ENCODE data around the gene TBC1D2.

TBC1D2 gene

GRCh38 chr9:98280574-98280973 is 25.1 kb upstream of the TBC1D2 start:
- no peaks in the 10 kb centered on the region for H3K79me2 ChIP-seq (ENCODE audit: control insufficient read depth, insufficient read depth, low read length)
- no CpG with 5 or more reads among the region's 6 CpGs for WGBS (ENCODE audit: extremely low coverage, insufficient coverage, low lambda C conversion rate)
- H3K9ac ChIP-seq (ENCODE audit: low read length) = no peak overlapping the region
- peak overlapping the region; percentile 74 for H3K4ac ChIP-seq (ENCODE audit: low read depth, low read length)
- H3K4me1 ChIP-seq (ENCODE audit: control insufficient read depth, low read depth, low read length) = peaks cover 2% of the 10 kb centered on the region
- peak; percentile 93 for DNase-seq
- H2BK120ac ChIP-seq (ENCODE audit: low read depth, low read length) = no peak overlapping the region
- H4K8ac ChIP-seq (ENCODE audit: low read depth, low read length) = no peak overlapping the region
- no peak overlapping the region for H3K4me2 ChIP-seq (ENCODE audit: low read length)
- no peak overlapping the region for H4K5ac ChIP-seq (ENCODE audit: low read length)
- no peaks in the 10 kb centered on the region for H3K79me1 ChIP-seq (ENCODE audit: low read length)
- no peak overlapping the region for H2BK15ac ChIP-seq (replicated peaks; ENCODE audit: low read depth)
- H3K36me3 ChIP-seq (ENCODE audit: control insufficient read depth, insufficient read depth, low read length) = no peaks in the 10 kb centered on the region
- no peak overlapping the region for H3K27ac ChIP-seq (ENCODE audit: low read depth, low read length)
- no peak overlapping the region for H2BK5ac ChIP-seq (ENCODE audit: low read length)
- no peak overlapping the region for H3K4me3 ChIP-seq (ENCODE audit: low read length)
- no peak overlapping the region for H3K23ac ChIP-seq (ENCODE audit: low read length)
- no peak overlapping the region for H3K56ac ChIP-seq (ENCODE audit: low read length)
- peak overlapping the region; percentile 85 for H3K18ac ChIP-seq (ENCODE audit: low read length)
- no peak overlapping the region for H2AK5ac ChIP-seq (ENCODE audit: low read length)
- H3K27me3 ChIP-seq (ENCODE audit: insufficient read depth, low read length, poor library complexity) = no peaks in the 10 kb centered on the region

DNA sequence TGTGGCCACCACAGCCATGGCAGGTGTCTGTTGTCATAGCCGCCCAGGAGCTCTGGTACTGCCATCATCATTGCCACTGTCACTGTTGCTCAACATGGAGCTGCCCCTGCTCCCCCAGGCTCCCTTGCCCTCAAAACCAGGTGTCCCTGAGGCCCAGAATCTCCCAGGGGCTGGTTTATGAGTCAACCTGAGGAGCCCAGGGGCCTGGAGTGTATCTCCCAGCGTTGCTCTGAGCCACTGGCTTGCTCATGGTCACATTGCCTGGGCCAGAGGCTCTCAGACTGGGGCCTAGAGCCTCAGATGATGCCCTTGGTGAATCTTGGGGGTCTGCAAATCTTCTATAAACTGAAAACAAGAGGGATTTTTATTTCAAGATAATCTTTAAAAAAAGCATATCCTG is 24.7 kb upstream of the TBC1D2 start:
- Histone ChIP-seq H2BK120ac (ENCODE audit: low read depth, low read length) (peak overlapping the region; percentile 76), H3K4me3 (ENCODE audit: low read length) (no peak overlapping the region), H3K4me2 (ENCODE audit: low read length) (no peak overlapping the region), H3K79me2 (ENCODE audit: control insufficient read depth, insufficient read depth, low read length) (no peaks in the 10 kb centered on the region), H3K9ac (ENCODE audit: low read length) (no peak overlapping the region), H3K27me3 (ENCODE audit: insufficient read depth, low read length, poor library complexity) (no peaks in the 10 kb centered on the region), H3K27ac (ENCODE audit: low read depth, low read length) (peak overlapping the region; percentile 19), H3K56ac (ENCODE audit: low read length) (peak overlapping the region; percentile 77), H3K4ac (ENCODE audit: low read depth, low read length) (peak overlapping the region; percentile 74), H2BK15ac (replicated peaks; ENCODE audit: low read depth) (no peak overlapping the region), H2AK5ac (ENCODE audit: low read length) (peak overlapping the region; percentile 92), H3K23ac (ENCODE audit: low read length) (no peak overlapping the region), H2BK5ac (ENCODE audit: low read length) (peak overlapping the region; percentile 73), H3K4me1 (ENCODE audit: control insufficient read depth, low read depth, low read length) (peaks cover 2% of the 10 kb centered on the region), H3K79me1 (ENCODE audit: low read length) (no peaks in the 10 kb centered on the region), H3K18ac (ENCODE audit: low read length) (peak overlapping the region; percentile 85), H3K36me3 (ENCODE audit: control insufficient read depth, insufficient read depth, low read length) (no peaks in the 10 kb centered on the region), H4K5ac (ENCODE audit: low read length) (no peak overlapping the region), H4K8ac (ENCODE audit: low read depth, low read length) (no peak overlapping the region)
- no peak for DNase-seq
- no CpG with 5 or more reads among the region's 2 CpGs for WGBS (ENCODE audit: extremely low coverage, insufficient coverage, low lambda C conversion rate)

DNA sequence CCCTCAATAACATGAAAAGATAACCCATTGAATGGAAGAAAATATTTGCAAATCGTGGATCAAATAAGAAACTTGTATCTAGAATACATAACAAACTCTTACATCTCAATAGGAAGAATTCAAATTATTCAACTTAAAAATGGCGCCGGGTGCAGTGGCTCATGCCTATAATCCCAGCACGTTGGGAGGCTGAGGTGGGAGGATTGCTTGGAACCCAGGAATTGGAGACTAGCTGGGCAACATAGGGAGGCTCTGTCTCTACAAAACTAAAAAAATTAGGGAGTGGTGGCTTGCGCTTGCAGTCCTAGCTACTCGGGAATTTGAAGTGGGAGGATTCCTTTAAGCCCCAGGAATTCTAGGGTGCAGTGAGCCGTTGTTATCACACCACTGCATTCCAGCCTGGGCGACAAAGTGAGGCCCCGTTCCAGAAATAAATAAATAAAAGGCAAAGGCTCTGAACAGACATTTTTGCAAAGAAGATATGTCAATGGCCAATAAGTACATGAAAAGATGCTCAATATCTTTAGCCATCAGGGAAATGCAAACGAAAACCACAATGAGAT is 21.5 kb upstream of the TBC1D2 start:
- no peak overlapping the region for H2AK5ac ChIP-seq (ENCODE audit: low read length)
- no peak overlapping the region for H3K23ac ChIP-seq (ENCODE audit: low read length)
- no peak overlapping the region for H3K4me3 ChIP-seq (ENCODE audit: low read length)
- peaks cover 16% of the 10 kb centered on the region for H3K4me1 ChIP-seq (ENCODE audit: control insufficient read depth, low read depth, low read length)
- H3K9ac ChIP-seq (ENCODE audit: low read length) = no peak overlapping the region
- no peak overlapping the region for H4K5ac ChIP-seq (ENCODE audit: low read length)
- H3K56ac ChIP-seq (ENCODE audit: low read length) = no peak overlapping the region
- H3K27ac ChIP-seq (ENCODE audit: low read depth, low read length) = no peak overlapping the region
- H2BK15ac ChIP-seq (replicated peaks; ENCODE audit: low read depth) = no peak overlapping the region
- H3K36me3 ChIP-seq (ENCODE audit: control insufficient read depth, insufficient read depth, low read length) = no peaks in the 10 kb centered on the region
- H3K4me2 ChIP-seq (ENCODE audit: low read length) = no peak overlapping the region
- DNase-seq = no peak
- H3K18ac ChIP-seq (ENCODE audit: low read length) = peak overlapping the region; percentile 52
- H2BK5ac ChIP-seq (ENCODE audit: low read length) = no peak overlapping the region
- H3K4ac ChIP-seq (ENCODE audit: low read depth, low read length) = no peak overlapping the region
- WGBS (ENCODE audit: extremely low coverage, insufficient coverage, low lambda C conversion rate) = no CpG with 5 or more reads among the region's 10 CpGs
- no peaks in the 10 kb centered on the region for H3K79me2 ChIP-seq (ENCODE audit: control insufficient read depth, insufficient read depth, low read length)
- no peak overlapping the region for H4K8ac ChIP-seq (ENCODE audit: low read depth, low read length)
- peak overlapping the region; percentile 47 for H2BK120ac ChIP-seq (ENCODE audit: low read depth, low read length)
- H3K27me3 ChIP-seq (ENCODE audit: insufficient read depth, low read length, poor library complexity) = no peaks in the 10 kb centered on the region
- no peaks in the 10 kb centered on the region for H3K79me1 ChIP-seq (ENCODE audit: low read length)

DNA sequence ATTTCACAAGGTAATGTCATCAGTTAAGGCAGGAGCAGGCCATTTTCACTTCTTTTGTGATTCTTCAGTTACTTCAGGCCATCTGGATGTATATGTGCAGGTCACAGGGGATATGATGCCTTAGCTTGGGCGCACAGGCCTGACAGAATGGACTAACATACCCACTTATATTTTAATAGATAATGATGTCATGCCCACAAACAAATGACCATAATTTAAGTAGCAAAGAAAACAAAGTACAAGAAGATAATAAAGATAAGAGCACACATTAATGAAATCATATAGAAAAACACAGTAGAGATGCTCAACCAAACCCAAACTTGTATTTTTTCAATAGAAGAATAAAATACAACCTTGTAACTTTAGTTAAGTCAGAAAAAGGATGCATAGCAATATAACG is 19.7 kb upstream of the TBC1D2 start:
- H3K79me1 ChIP-seq (ENCODE audit: low read length) = no peaks in the 10 kb centered on the region
- no peak for DNase-seq
- no peak overlapping the region for H3K18ac ChIP-seq (ENCODE audit: low read length)
- H3K36me3 ChIP-seq (ENCODE audit: control insufficient read depth, insufficient read depth, low read length) = no peaks in the 10 kb centered on the region
- no peaks in the 10 kb centered on the region for H3K27me3 ChIP-seq (ENCODE audit: insufficient read depth, low read length, poor library complexity)
- H3K27ac ChIP-seq (ENCODE audit: low read depth, low read length) = no peak overlapping the region
- no peak overlapping the region for H2BK5ac ChIP-seq (ENCODE audit: low read length)
- H3K9ac ChIP-seq (ENCODE audit: low read length) = no peak overlapping the region
- peaks cover 17% of the 10 kb centered on the region for H3K4me1 ChIP-seq (ENCODE audit: control insufficient read depth, low read depth, low read length)
- H3K56ac ChIP-seq (ENCODE audit: low read length) = no peak overlapping the region
- WGBS (ENCODE audit: extremely low coverage, insufficient coverage, low lambda C conversion rate) = no CpG with 5 or more reads among the region's 2 CpGs
- H4K5ac ChIP-seq (ENCODE audit: low read length) = no peak overlapping the region
- H2AK5ac ChIP-seq (ENCODE audit: low read length) = no peak overlapping the region
- no peak overlapping the region for H4K8ac ChIP-seq (ENCODE audit: low read depth, low read length)
- H3K79me2 ChIP-seq (ENCODE audit: control insufficient read depth, insufficient read depth, low read length) = no peaks in the 10 kb centered on the region
- H3K23ac ChIP-seq (ENCODE audit: low read length) = no peak overlapping the region
- no peak overlapping the region for H3K4me3 ChIP-seq (ENCODE audit: low read length)
- H2BK120ac ChIP-seq (ENCODE audit: low read depth, low read length) = no peak overlapping the region
- H3K4me2 ChIP-seq (ENCODE audit: low read length) = no peak overlapping the region
- H3K4ac ChIP-seq (ENCODE audit: low read depth, low read length) = no peak overlapping the region
- no peak overlapping the region for H2BK15ac ChIP-seq (replicated peaks; ENCODE audit: low read depth)

- Histone ChIP-seq H3K23ac (ENCODE audit: low read length) (no peak overlapping the region), H3K4me1 (ENCODE audit: control insufficient read depth, low read depth, low read length) (peaks cover 16% of the 10 kb centered on the region), H2AK5ac (ENCODE audit: low read length) (no peak overlapping the region), H3K4me2 (ENCODE audit: low read length) (no peak overlapping the region), H3K4ac (ENCODE audit: low read depth, low read length) (peak overlapping the region; percentile 41), H3K56ac (ENCODE audit: low read length) (peak overlapping the region; percentile 22), H3K18ac (ENCODE audit: low read length) (peak overlapping the region; percentile 99), H3K4me3 (ENCODE audit: low read length) (no peak overlapping the region), H3K27me3 (ENCODE audit: insufficient read depth, low read length, poor library complexity) (no peaks in the 10 kb centered on the region), H3K36me3 (ENCODE audit: control insufficient read depth, insufficient read depth, low read length) (no peaks in the 10 kb centered on the region), H2BK120ac (ENCODE audit: low read depth, low read length) (no peak overlapping the region), H3K79me2 (ENCODE audit: control insufficient read depth, insufficient read depth, low read length) (no peaks in the 10 kb centered on the region), H2BK5ac (ENCODE audit: low read length) (peak overlapping the region; percentile 73), H4K8ac (ENCODE audit: low read depth, low read length) (no peak overlapping the region), H3K9ac (ENCODE audit: low read length) (no peak overlapping the region), H2BK15ac (replicated peaks; ENCODE audit: low read depth) (peak overlapping the region; percentile 60), H3K79me1 (ENCODE audit: low read length) (no peaks in the 10 kb centered on the region), H4K5ac (ENCODE audit: low read length) (no peak overlapping the region), H3K27ac (ENCODE audit: low read depth, low read length) (peak overlapping the region; percentile 72)
- peak; percentile 55 for DNase-seq
- no CpG with 5 or more reads among the region's 3 CpGs for WGBS (ENCODE audit: extremely low coverage, insufficient coverage, low lambda C conversion rate)
Observed at GRCh38 chr9:98272083-98272482, 16.6 kb upstream of the TBC1D2 start.

DNA sequence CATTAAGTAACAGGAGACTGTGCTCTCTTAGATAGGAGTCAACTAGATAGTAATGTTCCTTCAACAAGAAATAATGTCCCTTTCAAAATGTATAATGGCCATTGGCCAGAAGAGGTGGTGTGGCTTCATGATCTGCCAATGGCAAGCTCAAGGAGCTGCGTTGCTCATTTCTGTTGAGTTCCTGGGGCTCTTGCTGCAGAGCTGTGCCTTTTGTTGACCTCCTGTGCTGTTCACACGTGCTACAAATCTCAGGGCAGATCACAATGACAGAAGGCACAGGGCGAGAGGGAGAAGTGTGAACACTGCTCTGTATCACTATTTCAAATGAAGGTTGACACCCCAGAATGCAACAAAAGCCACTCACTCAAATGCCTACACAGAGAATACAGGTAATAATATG is 16.0 kb upstream of the TBC1D2 start:
- peak overlapping the region; percentile 41 for H3K4ac ChIP-seq (ENCODE audit: low read depth, low read length)
- DNase-seq = peak; percentile 92

More for the DNA sequence above, 16.0 kb upstream of the TBC1D2 start:
- Histone ChIP-seq H2BK5ac (ENCODE audit: low read length) (peak overlapping the region; percentile 9), H2BK120ac (ENCODE audit: low read depth, low read length) (peak overlapping the region; percentile 7), H2AK5ac (ENCODE audit: low read length) (no peak overlapping the region), H3K4me3 (ENCODE audit: low read length) (no peak overlapping the region), H3K18ac (ENCODE audit: low read length) (peak overlapping the region; percentile 99), H4K8ac (ENCODE audit: low read depth, low read length) (no peak overlapping the region), H3K27me3 (ENCODE audit: insufficient read depth, low read length, poor library complexity) (no peaks in the 10 kb centered on the region), H3K56ac (ENCODE audit: low read length) (peak overlapping the region; percentile 17), H3K36me3 (ENCODE audit: control insufficient read depth, insufficient read depth, low read length) (no peaks in the 10 kb centered on the region), H3K4me1 (ENCODE audit: control insufficient read depth, low read depth, low read length) (peaks cover 16% of the 10 kb centered on the region), H3K4me2 (ENCODE audit: low read length) (no peak overlapping the region), H4K5ac (ENCODE audit: low read length) (no peak overlapping the region), H3K23ac (ENCODE audit: low read length) (no peak overlapping the region), H2BK15ac (replicated peaks; ENCODE audit: low read depth) (peak overlapping the region; percentile 60), H3K79me2 (ENCODE audit: control insufficient read depth, insufficient read depth, low read length) (no peaks in the 10 kb centered on the region), H3K27ac (ENCODE audit: low read depth, low read length) (peak overlapping the region; percentile 0), H3K9ac (ENCODE audit: low read length) (peak overlapping the region; percentile 0), H3K79me1 (ENCODE audit: low read length) (no peaks in the 10 kb centered on the region)
- no CpG with 5 or more reads among the region's 3 CpGs for WGBS (ENCODE audit: extremely low coverage, insufficient coverage, low lambda C conversion rate)

Measured in mesendoderm (in vitro differentiated cells).